GM12873 (cell line): ENCODE data around the gene ATP13A2.

Source experiments
- TF ChIP-seq, protein P1 (sequence below): IDR thresholded peaks from 2 replicates; pipeline ENCODE4 v1.5.1; 2012; ENCODE audit warnings: low read depth, mild to moderate bottlenecking, moderate library complexity, low read length, control low read depth; ENCODE audit not compliant: insufficient read depth; ENCODE audit errors: missing control alignments

ATP13A2 gene

DNA sequence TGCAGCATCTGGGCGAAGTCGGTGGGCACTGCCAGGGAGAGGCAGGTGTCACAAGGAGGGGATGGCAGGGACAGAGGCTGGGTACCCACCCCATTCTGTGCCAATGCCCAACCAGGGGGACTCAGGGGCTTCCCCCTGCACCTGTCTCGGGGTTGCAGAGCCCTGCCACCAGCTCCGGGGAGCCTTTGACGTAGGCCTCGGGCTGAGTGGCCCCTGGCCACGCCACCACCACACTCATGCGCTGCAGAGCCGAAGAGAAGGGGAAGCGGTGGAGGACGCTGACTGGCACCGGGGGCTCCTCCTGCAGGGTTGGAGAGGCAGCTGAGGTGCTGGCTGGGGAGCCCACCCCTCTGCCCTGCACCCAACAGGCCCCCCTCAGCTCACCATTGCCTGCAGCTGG, 19.6 kb downstream of the ATP13A2 start:
- TF ChIP-seq, protein P1, sequence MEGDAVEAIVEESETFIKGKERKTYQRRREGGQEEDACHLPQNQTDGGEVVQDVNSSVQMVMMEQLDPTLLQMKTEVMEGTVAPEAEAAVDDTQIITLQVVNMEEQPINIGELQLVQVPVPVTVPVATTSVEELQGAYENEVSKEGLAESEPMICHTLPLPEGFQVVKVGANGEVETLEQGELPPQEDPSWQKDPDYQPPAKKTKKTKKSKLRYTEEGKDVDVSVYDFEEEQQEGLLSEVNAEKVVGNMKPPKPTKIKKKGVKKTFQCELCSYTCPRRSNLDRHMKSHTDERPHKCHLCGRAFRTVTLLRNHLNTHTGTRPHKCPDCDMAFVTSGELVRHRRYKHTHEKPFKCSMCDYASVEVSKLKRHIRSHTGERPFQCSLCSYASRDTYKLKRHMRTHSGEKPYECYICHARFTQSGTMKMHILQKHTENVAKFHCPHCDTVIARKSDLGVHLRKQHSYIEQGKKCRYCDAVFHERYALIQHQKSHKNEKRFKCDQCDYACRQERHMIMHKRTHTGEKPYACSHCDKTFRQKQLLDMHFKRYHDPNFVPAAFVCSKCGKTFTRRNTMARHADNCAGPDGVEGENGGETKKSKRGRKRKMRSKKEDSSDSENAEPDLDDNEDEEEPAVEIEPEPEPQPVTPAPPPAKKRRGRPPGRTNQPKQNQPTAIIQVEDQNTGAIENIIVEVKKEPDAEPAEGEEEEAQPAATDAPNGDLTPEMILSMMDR = no peak

DNA sequence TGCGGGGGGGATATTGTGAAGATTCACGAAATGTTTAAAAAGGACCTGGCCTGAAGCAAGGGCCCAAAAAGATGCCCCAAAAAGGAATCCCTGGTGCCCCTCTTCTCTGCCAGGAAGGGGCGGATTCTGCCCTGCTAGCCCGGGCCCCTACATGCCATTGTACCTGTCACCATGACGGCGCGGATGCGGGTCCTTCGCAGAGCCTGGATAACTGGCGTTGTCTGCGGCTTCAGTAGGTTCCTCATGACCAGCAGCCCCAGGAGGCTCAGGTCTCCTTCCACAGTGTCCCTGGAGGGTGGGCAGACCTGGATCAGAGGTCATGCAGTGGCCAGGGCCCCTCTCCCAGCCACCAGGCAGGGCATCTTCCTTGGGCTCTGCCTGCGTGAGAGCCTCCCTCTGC, 20.2 kb downstream of the ATP13A2 start:
- TF ChIP-seq, protein P1 = no peak

DNA sequence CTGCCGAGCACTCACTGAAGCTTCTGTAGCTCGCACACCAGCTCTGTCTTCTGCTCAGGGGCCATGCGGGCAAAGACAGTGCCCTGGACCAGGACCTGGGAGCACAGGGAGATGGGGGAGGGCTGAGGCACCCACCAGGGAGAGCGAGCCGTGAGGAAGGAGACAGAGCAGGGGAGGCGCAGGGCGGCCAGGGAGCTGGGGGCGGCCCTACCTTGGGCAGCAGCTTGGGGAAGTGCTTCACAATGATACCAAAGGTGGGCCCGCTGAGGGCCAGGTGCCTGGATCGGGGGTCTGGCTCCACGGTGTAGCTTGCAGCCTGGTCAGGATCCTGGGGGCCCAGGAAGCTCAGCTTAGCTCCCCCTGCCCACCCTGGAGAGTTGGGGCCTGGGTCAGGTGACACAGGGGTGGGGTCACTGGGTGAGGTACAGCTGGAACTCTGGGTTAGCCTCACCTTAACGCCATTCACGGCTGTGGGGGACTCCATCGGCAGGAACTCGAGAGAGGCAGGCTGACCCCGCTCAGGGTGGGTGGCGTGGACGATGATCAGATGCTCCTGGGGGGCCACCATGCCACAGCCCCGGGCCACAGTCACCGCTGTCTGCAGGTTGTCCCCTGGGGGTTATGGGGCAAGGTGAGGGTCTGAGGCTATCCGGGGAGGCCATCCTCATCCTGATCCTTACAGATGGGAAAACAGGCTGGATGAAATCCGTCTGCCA, 21.9 kb downstream of the ATP13A2 start:
- TF ChIP-seq, protein P1 = no peak

DNA sequence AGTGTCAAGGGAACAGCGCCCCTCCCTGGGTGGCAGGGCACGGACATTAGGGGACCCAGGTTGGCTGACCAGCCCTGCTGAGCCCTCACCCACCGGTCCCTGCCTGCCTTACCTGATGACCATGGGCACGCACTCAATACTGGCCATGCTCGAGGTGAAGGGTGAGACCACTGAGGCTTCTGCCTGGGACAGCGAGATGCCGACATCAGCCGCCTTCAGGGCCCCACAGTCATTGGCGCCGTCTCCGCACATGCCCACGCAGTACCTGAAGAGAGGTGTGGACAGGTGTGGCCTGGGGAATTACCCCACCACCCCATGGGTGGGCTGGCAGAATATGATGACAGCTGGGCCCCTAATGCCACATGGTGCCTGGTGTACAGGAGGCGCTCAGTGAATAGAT, 23.5 kb downstream of the ATP13A2 start:
- TF ChIP-seq, protein P1 = no peak

DNA sequence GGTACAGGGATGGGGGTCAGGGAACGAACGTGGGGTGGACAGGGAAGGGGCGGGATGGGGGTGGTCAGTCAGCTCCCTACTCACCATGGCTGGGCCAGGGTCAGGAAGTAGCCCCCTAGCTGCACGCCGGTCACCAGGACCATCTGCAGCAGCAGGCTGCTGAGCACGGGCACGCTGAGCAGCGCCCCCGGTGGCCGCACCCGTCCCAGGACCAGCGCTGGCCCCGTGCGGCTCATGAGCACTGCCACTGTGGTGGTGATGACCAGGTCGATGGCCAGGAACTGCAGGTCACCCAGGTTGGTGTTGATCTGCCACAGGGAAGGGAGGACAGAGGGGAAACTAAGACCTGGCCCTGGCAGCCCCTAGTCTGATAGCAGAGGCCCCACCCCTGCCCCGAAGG, 24.8 kb downstream of the ATP13A2 start:
- TF ChIP-seq, protein P1 = peak; percentile 56

DNA sequence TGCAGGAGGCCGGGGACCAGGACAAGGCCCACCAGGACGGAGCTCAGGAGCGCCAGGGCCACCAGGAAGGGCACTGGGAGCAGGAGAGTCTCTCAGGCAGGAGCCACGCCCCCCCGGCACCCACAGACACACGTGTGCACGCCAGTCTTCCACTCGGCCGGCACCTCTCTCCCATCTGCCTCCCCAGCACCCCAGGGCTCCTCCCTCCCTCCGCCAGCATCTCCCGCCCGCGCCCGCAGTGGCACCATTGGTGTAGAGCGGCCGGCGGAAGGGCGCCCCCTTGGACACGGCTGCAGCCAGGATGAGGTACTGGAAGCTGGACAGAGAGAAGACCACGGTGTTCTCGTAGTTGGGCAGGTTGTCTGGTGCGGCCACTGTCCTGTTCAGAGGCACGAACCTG, 25.2 kb downstream of the ATP13A2 start:
- TF ChIP-seq, protein P1 = no peak

DNA sequence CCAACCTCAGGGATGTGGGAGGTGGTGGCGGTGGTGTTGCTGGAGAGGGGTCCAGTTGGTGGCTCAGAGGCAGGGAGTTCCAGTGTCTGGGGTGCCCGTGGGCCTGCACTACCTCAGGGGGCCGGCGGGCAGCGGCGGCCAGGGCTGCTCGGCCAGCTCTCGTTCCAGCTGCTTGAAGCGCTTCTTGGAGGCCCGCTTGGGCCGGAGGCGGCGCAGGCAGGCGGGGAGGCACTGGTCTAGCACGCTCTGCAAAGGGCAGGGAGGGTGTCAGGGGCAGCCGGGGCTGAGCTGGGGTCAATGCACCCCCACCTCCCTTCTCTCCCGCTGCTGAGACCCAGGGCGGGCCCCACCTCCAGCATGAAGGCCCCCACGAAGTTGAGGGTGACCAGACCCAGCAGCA, 25.6 kb downstream of the ATP13A2 start:
- TF ChIP-seq, protein P1 = no peak

DNA sequence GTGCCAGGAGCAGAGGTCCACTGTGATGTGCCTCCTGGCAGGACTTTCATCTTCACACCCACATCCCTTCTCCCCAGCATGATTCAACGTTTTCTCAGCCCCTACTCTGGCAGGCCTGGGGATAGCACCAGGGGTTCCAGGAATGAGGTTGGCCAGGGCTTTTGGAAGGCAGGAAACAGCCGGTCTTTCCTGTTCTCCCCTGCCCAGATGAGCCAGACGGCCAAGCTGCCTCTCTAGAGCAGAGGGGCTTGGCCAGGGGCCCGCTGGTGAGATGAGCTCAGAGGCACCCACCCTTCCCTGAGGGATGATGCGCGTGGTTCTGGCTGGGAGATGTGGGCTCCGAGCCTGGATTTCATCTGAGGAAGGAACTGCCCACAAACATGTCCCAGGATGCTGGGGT, 27.0 kb downstream of the ATP13A2 start:
- TF ChIP-seq, protein P1 = no peak
